HG03064 (cell line): ENCODE measurements around the gene TRIO.

Experiments used
- ATAC-seq: cut with Tn5 transposase; IDR thresholded peaks from one replicate; pipeline ENCODE4 v1.9.1; 2021; ENCODE audit warnings: low read depth; ENCODE audit not compliant: unreplicated experiment

The TRIO gene

GRCh38 chr5:14183187-14183939, 40.2 kb downstream of the TRIO start:
- ATAC-seq = no peak

- no peak for ATAC-seq
Measured at GRCh38 chr5:14184082-14184481, 40.9 kb downstream of the TRIO start.

- ATAC-seq = no peak
Measured at GRCh38 chr5:14184725-14185124, 41.6 kb downstream of the TRIO start.

- no peak for ATAC-seq
Measured at GRCh38 chr5:14185326-14186058, 42.4 kb downstream of the TRIO start.

- ATAC-seq = no peak
Measured at GRCh38 chr5:14186059-14186830, 43.1 kb downstream of the TRIO start.

GRCh38 chr5:14187157-14187556, 44.0 kb downstream of the TRIO start:
- no peak for ATAC-seq

GRCh38 chr5:14187660-14188059, 44.5 kb downstream of the TRIO start:
- no peak for ATAC-seq

GRCh38 chr5:14188778-14189177, 45.6 kb downstream of the TRIO start:
- no peak for ATAC-seq

- ATAC-seq = no peak
Measured at GRCh38 chr5:14189680-14190079, 46.5 kb downstream of the TRIO start.

GRCh38 chr5:14190194-14191164, 47.3 kb downstream of the TRIO start:
- no peak for ATAC-seq

GRCh38 chr5:14191325-14191724, 48.2 kb downstream of the TRIO start:
- no peak for ATAC-seq

- no peak for ATAC-seq
Measured at GRCh38 chr5:14193496-14193895, 50.4 kb downstream of the TRIO start.

- ATAC-seq = no peak
Measured at GRCh38 chr5:14195588-14195987, 52.4 kb downstream of the TRIO start.

- no peak for ATAC-seq
Measured at GRCh38 chr5:14197056-14197455, 53.9 kb downstream of the TRIO start.

- ATAC-seq = no peak
Measured at GRCh38 chr5:14199902-14200301, 56.8 kb downstream of the TRIO start.

- no peak for ATAC-seq
Measured at GRCh38 chr5:14200312-14200990, 57.3 kb downstream of the TRIO start.

- no peak for ATAC-seq
Measured at GRCh38 chr5:14201325-14202045, 58.3 kb downstream of the TRIO start.

- no peak for ATAC-seq
Measured at GRCh38 chr5:14202462-14202861, 59.3 kb downstream of the TRIO start.
